Posterior vena cava (tissue), 2 donors: ENCODE results near the gene CD44. TPM values are rescaled to one million over a fixed set of nuclear protein-coding genes. Genes with fewer than 3 reads are reported as not detected.

Source experiments
- DNase-seq: peaks from one replicate; pipeline ENCODE4 v3.0.0-alpha.2; 2020; ENCODE audit warnings: low spot score
- intact Hi-C, 2 donors: fragments of 100-400 bp; cut with DNase I; formaldehyde crosslinking; loops; one replicate each; pipeline versions ENCODE4 v1.14.1 to v1.14.2; 2022 to 2023
- total RNA-seq, 2 donors: library from RNA; stranded (reverse); fragmentation: NEBNext Ultra II Directional; extraction: Animal tissue kit (Norgen Biotek cat#: 25700); gene quantifications; one replicate each; pipeline ENCODE4 v1.2.1, GENCODE V29; 2021
- donor health status: DM: yes; HTN: yes; CAD: no.
- donor health status: DM: yes; HTN: yes; CAD: no.

Gene CD44
- total RNA-seq, 2 donors from 2014 or later, result 219 to 562 TPM

DNA sequence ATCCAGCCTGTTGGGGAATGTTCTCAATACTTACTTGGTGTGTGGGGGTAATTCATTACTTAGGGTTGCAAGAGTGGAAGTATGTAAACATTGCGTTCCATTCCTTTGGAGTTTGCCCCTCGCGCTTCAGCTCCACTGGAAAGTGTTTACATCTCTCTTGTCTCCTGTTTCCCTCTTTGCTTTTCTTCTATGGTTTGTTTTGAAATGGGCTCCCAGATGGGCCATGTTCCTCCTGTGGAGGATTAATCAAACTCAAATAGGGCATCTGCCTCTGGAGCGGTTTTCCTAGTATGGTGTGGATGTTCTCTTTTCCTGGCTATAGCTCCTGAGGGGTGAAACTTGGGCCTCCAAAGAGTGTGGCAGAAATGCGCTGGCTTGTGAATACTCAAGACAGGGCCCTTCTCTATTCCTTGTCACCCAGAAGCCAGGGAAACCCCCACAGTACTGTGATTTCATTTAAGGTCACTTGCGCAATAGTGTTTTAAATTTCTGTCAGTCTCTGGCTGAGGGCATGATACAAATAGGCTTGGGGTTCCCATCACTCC, 51.9 kb downstream of the CD44 start:
- no peak for DNase-seq
- intact Hi-C loops, result no loop called here

DNA sequence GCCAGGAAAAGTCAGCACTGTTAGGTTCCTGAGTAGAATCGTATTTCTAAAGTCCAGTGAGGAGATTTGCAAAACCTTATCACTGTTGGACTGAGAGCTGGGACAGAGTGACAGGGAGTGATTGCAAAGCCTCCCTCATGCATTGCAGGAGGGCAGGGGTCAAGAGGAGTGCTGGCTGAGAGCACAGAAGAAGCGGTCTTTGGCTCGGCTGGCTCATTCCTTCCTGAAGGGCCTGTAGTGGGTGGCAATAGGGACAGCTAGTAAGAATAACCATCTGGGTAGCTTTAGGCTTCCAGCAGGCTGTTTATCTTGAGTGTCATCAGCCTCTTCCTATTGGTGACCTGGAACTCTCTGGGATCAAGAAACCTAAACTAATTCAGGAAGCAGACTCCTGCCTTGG, 53.4 kb downstream of the CD44 start:
- DNase-seq, result no peak

DNA sequence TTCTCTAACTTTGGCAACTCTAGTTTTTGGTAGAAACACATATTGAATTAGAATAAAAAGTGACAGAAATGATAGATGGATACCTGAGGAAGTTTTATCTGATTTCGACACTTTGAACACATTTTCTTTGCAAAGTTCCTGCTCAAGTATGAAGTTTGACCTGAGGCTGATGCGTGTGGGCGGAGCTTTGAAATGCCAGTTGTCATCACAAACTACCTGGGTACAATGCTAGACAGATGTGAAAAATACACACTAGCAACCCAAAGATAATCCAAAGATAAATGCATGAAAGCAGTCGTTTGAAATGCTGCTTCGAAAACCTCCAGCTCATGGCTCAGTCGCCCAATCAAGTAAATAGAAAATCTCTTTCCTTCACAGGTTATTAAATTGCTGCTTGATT, 54.8 kb downstream of the CD44 start:
- intact Hi-C loops, result no loop called here
- no peak for DNase-seq

More for the DNA sequence above, 53.4 kb downstream of the CD44 start:
- intact Hi-C loops, result no loop called here

DNA sequence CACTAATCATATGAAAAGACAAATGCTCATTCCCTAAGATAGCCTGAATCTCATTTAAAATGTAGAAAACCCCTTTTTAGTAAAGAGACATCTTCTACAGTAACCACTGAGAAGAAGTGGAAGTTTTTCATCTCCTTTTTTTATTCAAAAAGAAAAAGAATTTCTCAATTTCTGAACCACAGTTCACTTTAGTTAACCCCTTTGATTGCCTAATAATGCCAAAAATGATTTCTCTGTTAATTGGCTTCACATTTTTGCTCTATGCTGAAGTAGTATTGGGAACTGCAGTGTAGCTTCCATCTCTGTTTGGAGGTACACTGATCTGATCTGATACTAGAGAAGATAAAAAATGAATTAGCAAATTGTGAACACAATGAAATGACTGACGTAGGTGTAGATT, 58.3 kb downstream of the CD44 start:
- DNase-seq, result no peak
- intact Hi-C loops, result no loop called here

DNA sequence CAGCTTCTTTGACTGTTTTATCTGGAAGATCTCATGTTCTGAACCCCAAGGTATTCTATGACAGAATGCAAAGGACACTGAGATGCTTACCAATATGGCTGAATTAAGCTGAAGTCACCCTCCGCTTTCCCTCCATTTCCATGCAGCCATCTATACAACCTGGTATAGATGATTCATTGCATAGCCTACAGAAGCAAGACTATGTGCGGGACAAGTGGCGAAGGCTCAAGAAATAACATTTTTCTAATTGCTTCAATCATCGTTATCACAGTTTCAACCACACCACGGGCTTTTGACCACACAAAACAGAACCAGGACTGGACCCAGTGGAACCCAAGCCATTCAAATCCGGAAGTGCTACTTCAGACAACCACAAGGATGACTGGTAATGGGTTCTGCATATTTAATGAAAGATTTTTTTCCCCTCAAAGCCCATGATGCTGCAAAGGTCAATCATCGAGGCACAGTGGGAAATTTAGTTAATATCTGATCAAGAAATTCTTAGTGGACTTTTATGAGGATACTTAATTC, 61.9 kb downstream of the CD44 start:
- no peak for DNase-seq
- intact Hi-C loops, result loop anchor here in 1 of 2 donors (10.0 kb wide), 1 partner anchor 196 kb away; no protein-coding TSS in a partner anchor

DNA sequence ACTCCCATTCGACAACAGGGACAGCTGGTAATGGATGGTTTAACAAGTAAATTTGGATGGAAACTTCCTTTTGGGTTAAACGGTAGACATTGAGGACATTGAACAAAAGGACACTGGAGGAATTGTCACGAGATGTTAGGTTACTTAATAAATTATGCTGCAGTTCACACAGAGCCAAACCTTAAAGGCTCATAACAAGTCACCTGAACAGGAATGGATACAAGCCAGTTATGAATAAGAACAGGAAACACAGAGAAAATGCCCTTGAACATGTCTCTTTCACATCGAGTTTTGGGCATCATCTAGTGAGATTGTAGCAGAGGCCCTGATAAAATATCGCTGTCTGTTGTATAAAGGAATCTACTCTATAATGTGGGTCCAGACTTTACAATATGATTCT, 65.6 kb downstream of the CD44 start:
- intact Hi-C loops, result loop anchor here in 1 of 2 donors (10.0 kb wide), 1 partner anchor 200 kb away; no protein-coding TSS in a partner anchor
- DNase-seq, result no peak

DNA sequence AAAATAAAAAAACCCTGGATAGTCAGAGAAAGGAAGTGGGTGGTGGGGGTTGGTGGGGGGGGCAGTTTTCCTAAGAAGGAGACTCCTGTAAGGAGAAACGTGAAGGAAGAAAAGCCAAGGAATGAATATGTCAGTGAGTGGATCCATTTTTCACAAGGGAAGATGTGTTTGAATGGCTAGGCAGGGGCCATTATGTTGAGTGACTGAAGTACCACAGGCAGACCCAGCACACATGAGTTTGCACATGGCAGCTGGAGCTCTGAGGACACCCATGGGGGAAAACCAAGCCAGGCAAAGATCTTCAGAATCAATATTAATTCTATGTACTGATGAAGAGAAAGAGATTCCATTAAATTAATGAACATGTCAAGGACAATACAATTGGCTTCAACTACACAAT, 67.6 kb downstream of the CD44 start:
- intact Hi-C loops, result loop anchor here in 1 of 2 donors (10.0 kb wide), 1 partner anchor 202 kb away; no protein-coding TSS in a partner anchor
- DNase-seq, result no peak

DNA sequence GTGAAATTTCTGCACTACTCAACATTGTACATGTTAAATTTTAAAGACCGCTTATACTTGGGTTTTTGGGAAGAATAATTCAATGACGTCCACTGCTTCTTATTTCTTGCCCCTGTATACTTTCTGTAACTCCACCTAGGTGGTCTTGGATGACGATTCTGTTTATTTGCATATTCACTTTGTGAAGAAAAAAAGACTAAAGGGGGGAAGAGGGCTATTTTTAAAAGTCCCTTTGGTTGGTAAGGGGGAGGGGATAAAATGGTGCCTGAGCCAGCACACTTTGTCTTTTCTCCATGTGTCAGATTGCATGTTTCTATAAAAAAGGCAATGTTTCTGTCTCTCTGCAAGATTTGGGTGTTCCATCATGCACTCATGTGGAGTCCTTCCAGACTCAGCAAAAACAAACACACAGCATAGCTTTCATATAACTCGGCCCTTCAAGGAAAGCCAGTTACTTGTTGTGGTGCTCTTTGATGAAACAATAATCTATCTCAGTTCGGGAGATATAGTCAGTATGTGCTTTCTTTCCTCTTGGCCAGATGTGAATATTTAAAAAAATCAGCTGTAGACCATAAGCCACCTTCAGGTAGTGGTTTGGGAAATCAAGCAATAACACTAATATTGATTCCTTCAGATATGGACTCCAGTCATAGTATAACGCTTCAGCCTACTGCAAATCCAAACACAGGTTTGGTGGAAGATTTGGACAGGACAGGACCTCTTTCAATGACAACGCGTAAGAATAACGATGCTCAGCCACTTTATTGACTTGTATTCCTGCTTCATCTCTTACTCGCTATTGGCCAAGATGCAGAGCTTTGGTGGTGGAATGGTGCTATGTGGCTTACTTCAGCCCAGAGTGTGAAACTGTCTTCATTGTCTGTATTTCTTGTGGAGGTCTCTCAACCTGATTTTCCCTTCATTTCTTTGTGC, 68.8 kb downstream of the CD44 start:
- no peak for DNase-seq
- intact Hi-C loops, result loop anchor here in 1 of 2 donors (10.0 kb wide), 1 partner anchor 203 kb away; no protein-coding TSS in a partner anchor

DNA sequence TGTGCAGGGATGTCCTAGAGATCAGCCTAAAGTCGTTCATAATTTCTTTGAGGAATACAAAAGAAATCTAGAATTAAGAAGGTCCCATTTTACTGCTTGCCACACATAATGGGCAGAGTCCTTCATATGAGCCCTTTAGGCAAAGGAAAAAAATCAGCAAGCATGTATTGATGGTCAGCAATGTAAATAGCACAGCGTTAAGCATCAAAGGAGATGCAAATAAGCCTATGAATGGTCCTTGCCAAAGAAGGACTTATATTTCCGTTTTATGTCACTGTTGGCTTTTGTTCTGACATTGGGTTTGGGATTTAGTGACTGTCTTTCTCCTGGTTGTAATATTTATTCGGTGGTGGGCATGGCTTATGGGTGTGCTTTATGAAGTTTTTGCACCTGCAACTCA, 69.8 kb downstream of the CD44 start:
- no peak for DNase-seq
- intact Hi-C loops, result loop anchor here in 1 of 2 donors (10.0 kb wide), 1 partner anchor 204 kb away; no protein-coding TSS in a partner anchor

DNA sequence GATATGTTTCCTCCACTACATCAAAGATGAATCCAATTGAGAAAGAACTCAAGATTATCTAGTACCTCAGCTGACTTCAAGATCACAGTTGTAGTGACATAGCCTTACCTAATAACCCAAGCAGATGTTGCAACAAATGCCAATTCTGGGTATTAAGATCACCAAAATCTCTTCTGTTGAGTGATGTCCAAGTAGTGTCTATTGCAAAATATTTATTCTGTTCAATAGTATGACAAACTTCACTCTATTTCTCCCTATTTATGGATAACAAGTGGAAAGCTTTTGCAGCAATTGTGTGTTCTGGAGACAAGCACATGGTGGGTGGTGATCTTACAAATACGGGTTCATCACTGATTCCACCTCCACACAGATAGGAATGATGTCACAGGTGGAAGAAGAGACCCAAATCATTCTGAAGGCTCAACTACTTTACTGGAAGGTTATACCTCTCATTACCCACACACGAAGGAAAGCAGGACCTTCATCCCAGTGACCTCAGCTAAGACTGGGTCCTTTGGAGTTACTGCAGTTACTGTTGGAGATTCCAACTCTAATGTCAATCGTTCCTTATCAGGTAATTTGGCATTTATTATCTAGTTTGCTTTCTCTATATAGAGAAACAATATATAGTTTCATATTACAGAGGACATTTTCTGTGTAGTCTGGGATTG, 72.0 kb downstream of the CD44 start:
- intact Hi-C loops, result no loop called here
- no peak for DNase-seq

DNA sequence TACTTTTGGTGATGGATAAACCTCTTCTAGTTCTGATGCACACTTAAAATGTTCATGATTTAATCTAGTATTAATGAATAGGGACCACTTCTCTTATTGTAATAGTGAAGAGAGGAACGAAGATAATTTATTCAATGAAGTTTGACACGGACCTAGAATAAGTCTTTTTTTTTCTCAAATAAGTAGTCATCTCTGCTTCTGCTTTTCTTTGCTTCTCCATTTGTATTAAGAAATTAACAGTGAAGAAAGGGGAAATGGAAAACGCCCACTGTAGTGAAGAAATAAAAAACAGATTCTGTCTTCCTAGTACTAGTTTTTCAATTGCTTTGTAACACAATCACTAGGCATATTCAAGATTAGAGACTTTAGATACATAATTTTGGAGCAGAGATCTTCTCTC, 73.0 kb downstream of the CD44 start:
- intact Hi-C loops, result no loop called here
- no peak for DNase-seq

DNA sequence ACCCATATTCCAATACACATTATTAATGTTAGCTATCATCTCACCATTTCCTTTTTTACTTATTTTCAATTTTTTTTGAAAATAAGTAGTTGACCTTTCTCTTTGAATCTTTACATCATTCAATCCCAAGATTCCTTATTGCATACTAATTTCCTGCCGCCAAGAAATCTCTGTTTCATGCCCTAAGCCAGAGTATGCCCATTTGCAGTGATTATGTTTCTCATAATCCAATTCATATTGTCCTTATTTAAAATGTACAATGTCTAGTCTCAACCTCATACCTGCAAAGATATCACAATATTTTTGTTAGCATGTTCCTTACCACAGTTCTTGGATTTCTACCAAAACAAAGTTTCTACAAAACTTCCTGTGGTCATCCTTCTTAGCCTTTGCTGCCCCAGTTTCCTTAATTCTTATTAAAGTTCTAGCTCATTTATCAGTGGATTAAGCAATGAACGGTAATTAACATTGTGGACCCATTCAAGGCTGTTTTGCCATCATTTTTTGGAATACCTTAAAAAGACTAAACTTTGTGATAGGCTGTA, 75.3 kb downstream of the CD44 start:
- DNase-seq, result no peak
- intact Hi-C loops, result no loop called here

DNA sequence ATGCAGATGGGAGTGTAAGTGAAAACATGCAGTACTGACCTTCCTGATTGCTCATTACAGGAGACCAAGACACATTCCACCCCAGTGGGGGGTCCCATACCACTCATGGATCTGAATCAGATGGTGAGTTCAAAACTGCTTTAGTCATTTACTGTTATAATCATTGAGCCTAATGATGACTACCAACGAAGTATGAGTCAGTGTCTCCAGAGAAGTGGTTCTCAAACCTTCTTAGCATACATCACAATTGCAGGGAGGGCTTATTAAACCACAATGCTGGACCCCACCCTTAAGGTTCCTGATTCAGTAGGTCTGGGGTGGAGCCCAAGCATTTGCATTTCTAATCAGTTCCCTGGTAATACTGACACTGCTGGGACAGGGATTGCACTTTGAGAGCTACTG, 75.8 kb downstream of the CD44 start:
- intact Hi-C loops, result no loop called here
- no peak for DNase-seq

DNA sequence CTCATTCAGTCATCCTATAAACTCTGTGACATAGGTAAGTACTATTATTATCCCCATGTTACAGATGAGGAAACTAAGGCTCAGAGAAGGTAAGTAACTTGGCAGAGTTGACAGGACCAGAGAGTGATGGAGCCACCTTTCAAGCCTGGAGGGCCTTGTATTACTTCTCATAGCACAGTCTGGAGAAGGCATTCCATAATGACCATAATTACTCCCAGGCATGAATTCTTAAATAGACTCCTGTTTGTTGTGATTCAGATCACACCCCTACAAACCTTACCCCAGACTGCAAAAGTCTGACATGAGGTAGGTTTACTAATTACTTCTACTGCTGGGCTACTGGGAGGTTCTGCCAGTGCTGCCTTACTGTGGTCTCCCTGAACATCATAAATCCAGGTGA, 77.0 kb downstream of the CD44 start:
- intact Hi-C loops, result no loop called here
- DNase-seq, result no peak

DNA sequence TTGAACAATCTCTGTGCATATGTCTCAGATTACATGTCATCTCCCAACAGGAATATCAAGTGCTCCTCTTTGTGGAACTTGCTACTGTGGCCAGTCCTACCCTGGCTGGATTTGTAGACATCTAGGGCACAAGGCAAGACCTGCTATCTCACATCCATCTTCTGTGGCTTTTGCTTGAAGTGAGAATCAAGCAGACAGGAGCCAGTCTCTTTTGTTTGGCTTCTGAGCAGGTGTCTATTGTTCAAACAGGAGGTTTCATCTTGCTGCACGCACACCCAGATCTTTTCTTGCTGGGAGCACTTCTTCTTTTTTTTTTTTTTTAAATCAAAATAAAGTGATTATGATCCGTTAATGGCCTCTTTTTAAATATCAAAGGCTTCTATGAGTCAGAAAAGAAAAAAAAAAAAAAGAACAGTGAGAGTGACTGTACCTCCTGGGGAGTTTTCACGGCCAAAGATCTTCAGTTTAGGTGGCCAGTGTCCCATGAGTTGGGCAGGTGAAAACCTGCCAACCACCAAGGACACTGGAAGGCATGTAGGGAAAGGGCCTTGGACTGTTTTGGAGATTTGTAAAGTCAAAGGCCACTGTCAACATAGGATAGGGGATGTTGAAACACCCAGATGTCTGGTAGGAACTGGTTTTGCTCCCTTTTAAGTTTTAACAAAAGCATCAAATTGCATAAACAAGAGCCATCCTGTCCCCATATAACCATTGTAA, 78.1 kb downstream of the CD44 start:
- DNase-seq, result no peak
- intact Hi-C loops, result no loop called here

DNA sequence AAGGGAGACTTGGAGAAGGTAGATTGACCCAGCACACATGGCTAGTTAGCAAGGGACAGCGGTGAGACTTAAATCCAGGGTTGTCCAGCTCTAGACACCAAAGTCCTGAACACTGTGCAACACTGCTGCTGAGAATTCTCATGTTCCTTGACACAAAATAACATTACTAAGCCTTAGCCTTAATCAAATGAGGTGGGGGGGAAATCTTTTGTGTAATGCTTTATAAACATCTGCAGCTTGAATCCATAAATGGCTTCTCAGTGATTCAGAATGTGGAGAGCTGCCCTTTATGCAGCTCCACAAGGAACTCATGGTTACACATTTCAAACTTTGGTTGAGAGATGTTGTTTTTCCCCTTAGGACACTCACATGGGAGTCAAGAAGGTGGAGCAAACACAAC, 80.0 kb downstream of the CD44 start:
- no peak for DNase-seq
- intact Hi-C loops, result no loop called here

DNA sequence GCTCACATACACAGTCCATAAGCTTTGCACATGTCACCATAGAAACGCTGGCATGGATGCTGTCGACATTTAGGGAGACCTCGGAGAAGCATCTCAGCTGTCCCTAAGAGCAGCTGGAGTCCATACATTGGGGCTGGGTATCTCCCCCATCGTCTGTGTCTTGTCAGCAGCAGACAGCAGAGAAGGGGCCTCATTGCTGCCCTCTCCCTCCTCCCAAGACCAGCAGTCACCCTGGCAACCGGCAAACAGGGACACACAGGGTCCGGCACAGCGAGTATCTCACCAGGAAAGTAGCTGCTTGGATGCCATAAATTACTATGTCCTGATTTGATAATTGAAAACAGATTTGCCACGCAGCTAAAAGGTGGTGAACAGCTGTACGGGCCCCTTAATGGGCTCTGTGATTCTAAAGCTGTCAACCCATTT, 84.4 kb downstream of the CD44 start:
- intact Hi-C loops, result no loop called here
- DNase-seq, result no peak

DNA sequence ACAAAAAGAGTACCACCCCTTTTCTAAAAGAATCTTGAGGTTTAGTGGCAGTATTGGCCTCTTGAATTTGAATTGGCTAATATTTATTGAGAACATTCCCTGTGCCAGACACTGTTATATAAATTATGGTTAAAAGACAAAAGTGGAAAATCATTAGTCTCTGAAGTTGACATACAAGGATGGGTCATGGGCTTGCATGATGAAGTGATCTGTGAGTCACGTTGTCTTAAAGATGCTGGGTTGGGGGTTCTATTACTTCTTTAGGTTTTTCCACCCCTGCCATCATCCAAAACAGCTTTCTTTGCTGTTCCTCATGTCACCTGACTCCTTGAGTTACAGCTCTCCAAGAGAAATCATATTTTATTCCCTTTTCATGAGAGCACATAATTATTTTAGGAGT, 85.0 kb downstream of the CD44 start:
- DNase-seq, result no peak
- intact Hi-C loops, result no loop called here

DNA sequence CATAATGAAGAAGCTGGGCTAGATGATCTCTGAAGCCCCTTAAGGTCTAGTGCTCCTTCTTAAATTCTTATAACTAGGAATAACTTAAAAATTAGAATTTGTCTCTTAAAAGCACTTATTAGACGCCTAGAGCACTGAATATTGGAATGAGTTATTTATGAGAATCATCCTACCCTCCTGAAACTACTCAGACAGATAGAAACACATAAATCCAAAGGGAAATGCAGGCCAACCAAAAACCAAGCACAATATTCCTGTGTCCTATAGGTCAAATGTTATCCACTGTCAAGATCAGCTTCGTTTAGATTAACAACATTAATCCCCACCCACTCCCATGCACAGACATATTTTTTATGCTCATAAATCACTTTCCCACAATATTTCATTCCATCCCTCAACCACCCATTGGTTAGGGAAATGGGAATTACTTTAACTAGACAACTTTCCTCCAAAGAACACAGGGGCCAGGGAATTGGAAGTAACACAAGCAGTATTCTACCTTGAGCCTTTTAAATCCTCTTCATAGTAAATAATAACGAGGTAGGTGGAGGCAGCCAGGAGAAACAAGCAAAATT, 87.1 kb downstream of the CD44 start:
- intact Hi-C loops, result no loop called here
- no peak for DNase-seq
